GM21619 (cell line): ENCODE measurements around the gene C1orf198.
"Not testable (repeated sequence)": the region's sequence is repeated elsewhere in the genome, so short reads cannot be mapped to it uniquely, and the experiment has no call there.

Source experiments
- ATAC-seq: cut with Tn5 transposase; IDR thresholded peaks from one replicate; pipeline ENCODE4 v1.9.1; 2021; ENCODE audit not compliant: unreplicated experiment

The C1orf198 gene

GRCh38 chr1:230861489-230861888, 6.8 kb downstream of the C1orf198 start:
- ATAC-seq: no peak

GRCh38 chr1:230860617-230861384, 7.5 kb downstream of the C1orf198 start:
- no peak for ATAC-seq

GRCh38 chr1:230858918-230859729, 9.2 kb downstream of the C1orf198 start:
- no peak for ATAC-seq

- ATAC-seq: no peak
Measured at GRCh38 chr1:230858236-230858820, 10.0 kb downstream of the C1orf198 start.

GRCh38 chr1:230857822-230858221, 10.5 kb downstream of the C1orf198 start:
- no peak for ATAC-seq

- no peak for ATAC-seq
Measured at GRCh38 chr1:230857077-230857476, 11.2 kb downstream of the C1orf198 start.

- ATAC-seq: no peak
Measured at GRCh38 chr1:230855886-230856285, 12.4 kb downstream of the C1orf198 start.

GRCh38 chr1:230854423-230854822, 13.9 kb downstream of the C1orf198 start:
- no peak for ATAC-seq

- ATAC-seq: no peak
Measured at GRCh38 chr1:230853731-230854130, 14.6 kb downstream of the C1orf198 start.

- no peak for ATAC-seq
Measured at GRCh38 chr1:230852959-230853358, 15.4 kb downstream of the C1orf198 start.

- no peak for ATAC-seq
Measured at GRCh38 chr1:230851291-230851691, 17.0 kb downstream of the C1orf198 start.

GRCh38 chr1:230850547-230850946, 17.8 kb downstream of the C1orf198 start:
- no peak for ATAC-seq

GRCh38 chr1:230849451-230850224, 18.7 kb downstream of the C1orf198 start:
- no peak for ATAC-seq

GRCh38 chr1:230848235-230848634, 20.1 kb downstream of the C1orf198 start:
- ATAC-seq: no peak

- ATAC-seq: not testable (repeated sequence)
Measured at GRCh38 chr1:230845184-230845583, 23.1 kb downstream of the C1orf198 start.

GRCh38 chr1:230844561-230844960, 23.8 kb downstream of the C1orf198 start:
- ATAC-seq: no peak

- no peak for ATAC-seq
Measured at GRCh38 chr1:230843503-230844309, 24.6 kb downstream of the C1orf198 start.

- no peak for ATAC-seq
Measured at GRCh38 chr1:230842801-230843200, 25.5 kb downstream of the C1orf198 start.

GRCh38 chr1:230839173-230839572, 29.1 kb downstream of the C1orf198 start:
- ATAC-seq: no peak

- ATAC-seq: no peak
Measured at GRCh38 chr1:230836793-230837192, 31.5 kb downstream of the C1orf198 start.
